SK-N-SH (cell line): ENCODE data around the gene KASH5. TPM values are rescaled to one million over a fixed set of nuclear protein-coding genes. Genes with fewer than 3 reads are reported as not detected.

Experiments used
- CTCF ChIA-PET: fragments of 300-600, 350-600 bp; formaldehyde crosslinking; extraction: SDS; loops from one replicate; lab custom pipeline; 2021; lab: Yijun Ruan, JAX
- POLR2A ChIA-PET: fragments of 350-600 bp; sonication (Branson Sonifier 250); formaldehyde crosslinking; extraction: SDS; loops from one replicate; lab custom pipeline; 2020; ENCODE audit warnings: antibody characterized with exemption, inconsistent platforms; lab: Yijun Ruan, JAX
- DNase-seq: peaks from one replicate; pipeline ENCODE4 v3.0.0; 2012
- H2AFZ ChIP-seq: fragments of 200-600 bp; sonication (generic); 2 replicates; pipeline ENCODE4 v1.8.1; 2016; ENCODE audit warnings: antibody characterized with exemption, mild to moderate bottlenecking, low read depth
- H3F3A ChIP-seq: fragments of 200-600 bp; sonication (generic); replicated peaks from 2 replicates; pipeline ENCODE3; 2016; ENCODE audit warnings: antibody characterized with exemption, mild to moderate bottlenecking; ENCODE audit not compliant: insufficient read depth
- H3K27ac ChIP-seq, 2 experiments: fragments of 200-500 bp in 1 of 2; fragments of 200-600 bp in 1 of 2; sonication (Bioruptor generic) in 1 of 2; sonication (generic), shearing (Covaris generic) in 1 of 2; 2 replicates each; pipeline versions ENCODE4 v1.5.1 to v1.6.1; 2014 to 2016; ENCODE audit warnings: low read depth in 2 of 2, inconsistent platforms in 1 of 2, low read length in 1 of 2, mild to moderate bottlenecking in 1 of 2, mixed read lengths in 1 of 2
- H3K27me3 ChIP-seq: fragments of 200-600 bp; sonication (generic), shearing (Covaris generic); 2 replicates; pipeline ENCODE4 v1.6.1; 2016; ENCODE audit warnings: mixed run types; ENCODE audit not compliant: insufficient read depth
- H3K36me3 ChIP-seq, 2 experiments: fragments of 200-500 bp in 1 of 2; fragments of 200-600 bp in 1 of 2; sonication (Bioruptor generic) in 1 of 2; sonication (generic) in 1 of 2; replicated peaks in 1 of 2; 2 replicates each; pipeline versions ENCODE3 to v1.5.1; 2014 to 2016; ENCODE audit warnings: low read length in 1 of 2, mild to moderate bottlenecking in 1 of 2; ENCODE audit not compliant: insufficient read depth in 2 of 2, control insufficient read depth in 1 of 2
- H3K4me1 ChIP-seq, 2 experiments: fragments of 200-500 bp in 1 of 2; fragments of 200-600 bp in 1 of 2; sonication (Bioruptor generic) in 1 of 2; sonication (generic), shearing (Covaris generic) in 1 of 2; 2 replicates each; pipeline versions ENCODE4 v1.5.1 to v1.6.1; 2014 to 2016; ENCODE audit warnings: low read depth in 1 of 2, low read length in 1 of 2, mixed run types in 1 of 2; ENCODE audit not compliant: insufficient read depth in 2 of 2, control insufficient read depth in 1 of 2
- H3K4me2 ChIP-seq: fragments of 200-600 bp; sonication (generic), shearing (Covaris generic); 2 replicates; pipeline ENCODE4 v1.6.1; 2017; ENCODE audit warnings: mixed run types
- H3K4me3 ChIP-seq, 2 experiments: fragments of 200-500 bp in 1 of 2; fragments of 200-600 bp in 1 of 2; sonication (Bioruptor generic) in 1 of 2; sonication (generic), shearing (Covaris generic) in 1 of 2; 2 replicates each; pipeline versions ENCODE4 v1.5.1 to v1.8.1; 2014 to 2016; ENCODE audit warnings: low read depth in 2 of 2, inconsistent platforms in 1 of 2, low read length in 1 of 2, mild to moderate bottlenecking in 1 of 2, mixed read lengths in 1 of 2, moderate library complexity in 1 of 2
- H3K79me2 ChIP-seq: fragments of 200-600 bp; sonication (generic); 2 replicates; pipeline ENCODE4 v1.8.1; 2017; ENCODE audit warnings: mild to moderate bottlenecking; ENCODE audit not compliant: insufficient read depth
- H3K9ac ChIP-seq: fragments of 200-600 bp; sonication (generic); 2 replicates; pipeline ENCODE4 v1.6.1; 2017; ENCODE audit warnings: mixed run types
- H3K9me2 ChIP-seq: fragments of 200-600 bp; sonication (generic); 2 replicates; pipeline ENCODE4 v1.6.1; 2017; ENCODE audit warnings: mixed run types
- H3K9me3 ChIP-seq: fragments of 200-600 bp; sonication (generic); 2 replicates; pipeline ENCODE4 v1.6.1; 2017; ENCODE audit warnings: mixed run types, mild to moderate bottlenecking, moderate library complexity
- H4K20me1 ChIP-seq: fragments of 200-600 bp; sonication (generic); 2 replicates; pipeline ENCODE4 v1.6.1; 2017; ENCODE audit warnings: mild to moderate bottlenecking, mixed run types; ENCODE audit not compliant: insufficient read depth
- CHD2 ChIP-seq: fragments of 150-350 bp; IDR thresholded peaks from 2 replicates; pipeline ENCODE4 v1.6.1; 2018; ENCODE audit warnings: low read length; ENCODE audit not compliant: partially characterized antibody
- CTCF ChIP-seq: fragments of 200-600 bp; sonication (generic); IDR thresholded peaks from 2 replicates; pipeline ENCODE4 v1.6.1; 2017; ENCODE audit warnings: antibody characterized with exemption, mild to moderate bottlenecking, moderate library complexity
- ELF1 ChIP-seq: IDR thresholded peaks from 2 replicates; pipeline ENCODE4 v1.4.0; 2012
- EZH2phosphoT487 ChIP-seq: fragments of 200-600 bp; sonication (generic); IDR thresholded peaks from 2 replicates; pipeline ENCODE4 v1.6.1; 2017; ENCODE audit warnings: low read depth, mixed run types, mild to moderate bottlenecking, antibody characterized with exemption, moderate library complexity, borderline replicate concordance
- FOSL2 ChIP-seq: IDR thresholded peaks from 2 replicates; pipeline ENCODE4 v1.4.0; 2012; ENCODE audit warnings: low read depth, mild to moderate bottlenecking, moderate library complexity, borderline replicate concordance
- FOXM1 ChIP-seq: IDR thresholded peaks from 2 replicates; pipeline ENCODE4 v1.4.0; 2012; ENCODE audit warnings: low read depth, mild to moderate bottlenecking
- GABPA ChIP-seq: IDR thresholded peaks from 2 replicates; pipeline ENCODE4 v1.4.0; 2012; ENCODE audit warnings: low read depth, mild to moderate bottlenecking
- IRF3 ChIP-seq: fragments of 150-350 bp; IDR thresholded peaks from 2 replicates; pipeline ENCODE4 v1.6.1; 2016; ENCODE audit warnings: mild to moderate bottlenecking, low read depth, low read length
- NRF1 ChIP-seq: IDR thresholded peaks from 2 replicates; pipeline ENCODE4 v1.6.1; 2012; ENCODE audit warnings: low read depth, mild to moderate bottlenecking, low read length
- POLR2AphosphoS5 ChIP-seq: IDR thresholded peaks from 2 replicates; pipeline ENCODE4 v1.6.1; 2012; ENCODE audit warnings: low read depth, low read length
- RAD21 ChIP-seq: IDR thresholded peaks from 2 replicates; pipeline ENCODE4 v1.6.1; 2012; ENCODE audit warnings: mild to moderate bottlenecking, low read length
- RFX5 ChIP-seq: IDR thresholded peaks from 2 replicates; pipeline ENCODE4 v1.6.1; 2012; ENCODE audit warnings: mild to moderate bottlenecking, improper control_type of control experiment, low read length
- RXRA ChIP-seq: IDR thresholded peaks from 2 replicates; pipeline ENCODE4 v1.4.0; 2012; ENCODE audit warnings: low read depth, mild to moderate bottlenecking, borderline replicate concordance
- WGBS: methylation state at CpG from one replicate; pipeline ENCODE4 v1.1.6; 2017; ENCODE audit warnings: low lambda C conversion rate; 5-methylcytosine and 5-hydroxymethylcytosine counted together
- polyA plus RNA-seq, 3 experiments: library from polyadenylated mRNA; depleted of rRNA; stranded (reverse); fragments of >200 nt; gene quantifications; 2 replicates each; pipeline ENCODE4 v1.2.3, GENCODE V29; 2012
- TF ChIP-seq, protein P1 (sequence below): IDR thresholded peaks from 2 replicates; pipeline ENCODE4 v1.6.1; 2012; ENCODE audit warnings: mild to moderate bottlenecking, low read depth, low read length, moderate library complexity
- TF ChIP-seq, protein P2 (sequence below): IDR thresholded peaks from 2 replicates; pipeline ENCODE4 v1.4.0; 2012; ENCODE audit warnings: low read depth

The KASH5 gene
- polyA plus RNA-seq, 1 of the 3 experiments (the other 2 are of a cell fraction): 0.20 TPM

DNA sequence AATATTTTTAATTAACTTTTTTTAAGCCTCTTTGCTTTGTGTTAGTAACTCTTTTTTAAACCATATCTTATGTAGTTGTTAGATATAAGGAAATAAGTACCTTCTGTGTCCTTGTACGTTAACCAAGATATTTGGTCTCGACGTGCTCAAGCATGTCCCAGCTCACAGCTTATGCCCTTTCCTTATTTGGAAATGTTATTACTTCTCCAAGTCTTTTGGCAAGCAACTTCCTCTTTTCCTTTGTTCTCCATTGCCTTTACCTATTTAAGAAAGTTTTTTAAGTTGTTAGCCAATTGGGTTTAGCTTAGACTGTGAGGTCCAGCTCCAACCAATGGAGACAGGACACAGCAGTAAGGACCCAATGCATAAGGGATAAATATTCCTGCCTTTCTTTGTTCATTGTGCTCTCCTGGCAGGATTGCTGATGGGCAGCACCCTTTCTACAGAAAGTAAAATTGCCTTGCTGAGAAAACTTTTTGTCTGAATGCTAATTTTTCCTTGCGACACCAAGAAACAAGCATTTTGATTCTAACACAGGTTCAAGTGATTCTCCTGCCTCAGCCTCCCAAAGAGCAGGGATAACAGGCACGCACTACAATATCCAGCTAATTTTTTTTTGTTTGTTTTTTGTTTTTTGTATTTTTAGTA, 19.2 kb upstream of the KASH5 start:
- no peaks in the 10 kb centered on the region for H3K36me3 ChIP-seq
- DNase-seq: no peak
- H3K4me3 ChIP-seq: no peak overlapping the region
- TF ChIP-seq IRF3 (no peak), RAD21 (no peak), EZH2phosphoT487 (no peak), GABPA (no peak), POLR2AphosphoS5 (no peak), ELF1 (no peak)
- TF ChIP-seq, protein P1, sequence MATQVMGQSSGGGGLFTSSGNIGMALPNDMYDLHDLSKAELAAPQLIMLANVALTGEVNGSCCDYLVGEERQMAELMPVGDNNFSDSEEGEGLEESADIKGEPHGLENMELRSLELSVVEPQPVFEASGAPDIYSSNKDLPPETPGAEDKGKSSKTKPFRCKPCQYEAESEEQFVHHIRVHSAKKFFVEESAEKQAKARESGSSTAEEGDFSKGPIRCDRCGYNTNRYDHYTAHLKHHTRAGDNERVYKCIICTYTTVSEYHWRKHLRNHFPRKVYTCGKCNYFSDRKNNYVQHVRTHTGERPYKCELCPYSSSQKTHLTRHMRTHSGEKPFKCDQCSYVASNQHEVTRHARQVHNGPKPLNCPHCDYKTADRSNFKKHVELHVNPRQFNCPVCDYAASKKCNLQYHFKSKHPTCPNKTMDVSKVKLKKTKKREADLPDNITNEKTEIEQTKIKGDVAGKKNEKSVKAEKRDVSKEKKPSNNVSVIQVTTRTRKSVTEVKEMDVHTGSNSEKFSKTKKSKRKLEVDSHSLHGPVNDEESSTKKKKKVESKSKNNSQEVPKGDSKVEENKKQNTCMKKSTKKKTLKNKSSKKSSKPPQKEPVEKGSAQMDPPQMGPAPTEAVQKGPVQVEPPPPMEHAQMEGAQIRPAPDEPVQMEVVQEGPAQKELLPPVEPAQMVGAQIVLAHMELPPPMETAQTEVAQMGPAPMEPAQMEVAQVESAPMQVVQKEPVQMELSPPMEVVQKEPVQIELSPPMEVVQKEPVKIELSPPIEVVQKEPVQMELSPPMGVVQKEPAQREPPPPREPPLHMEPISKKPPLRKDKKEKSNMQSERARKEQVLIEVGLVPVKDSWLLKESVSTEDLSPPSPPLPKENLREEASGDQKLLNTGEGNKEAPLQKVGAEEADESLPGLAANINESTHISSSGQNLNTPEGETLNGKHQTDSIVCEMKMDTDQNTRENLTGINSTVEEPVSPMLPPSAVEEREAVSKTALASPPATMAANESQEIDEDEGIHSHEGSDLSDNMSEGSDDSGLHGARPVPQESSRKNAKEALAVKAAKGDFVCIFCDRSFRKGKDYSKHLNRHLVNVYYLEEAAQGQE: no peak
- TF ChIP-seq, protein P2, sequence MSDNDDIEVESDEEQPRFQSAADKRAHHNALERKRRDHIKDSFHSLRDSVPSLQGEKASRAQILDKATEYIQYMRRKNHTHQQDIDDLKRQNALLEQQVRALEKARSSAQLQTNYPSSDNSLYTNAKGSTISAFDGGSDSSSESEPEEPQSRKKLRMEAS: no peak
- TF ChIP-seq, all 33 proteins: peak for 0
- WGBS: 18% methylated on average over 5 of the region's 5 CpGs
- Histone ChIP-seq H3K27me3 (no peaks in the 10 kb centered on the region; the same call in 1 of the 2 replicates), H3K4me1 (no peaks in the 10 kb centered on the region), H3K9me3 (no peaks in the 10 kb centered on the region), H3F3A (no peaks in the 10 kb centered on the region), H3K9ac (no peak overlapping the region), H3K4me2 (no peak overlapping the region), H3K27ac (no peak overlapping the region), H4K20me1 (no peaks in the 10 kb centered on the region), H2AFZ (no peak overlapping the region), H3K9me2 (no peaks in the 10 kb centered on the region), H3K79me2 (no peaks in the 10 kb centered on the region)
- POLR2A ChIA-PET: no interaction called here
- CTCF ChIA-PET: no interaction called here

DNA sequence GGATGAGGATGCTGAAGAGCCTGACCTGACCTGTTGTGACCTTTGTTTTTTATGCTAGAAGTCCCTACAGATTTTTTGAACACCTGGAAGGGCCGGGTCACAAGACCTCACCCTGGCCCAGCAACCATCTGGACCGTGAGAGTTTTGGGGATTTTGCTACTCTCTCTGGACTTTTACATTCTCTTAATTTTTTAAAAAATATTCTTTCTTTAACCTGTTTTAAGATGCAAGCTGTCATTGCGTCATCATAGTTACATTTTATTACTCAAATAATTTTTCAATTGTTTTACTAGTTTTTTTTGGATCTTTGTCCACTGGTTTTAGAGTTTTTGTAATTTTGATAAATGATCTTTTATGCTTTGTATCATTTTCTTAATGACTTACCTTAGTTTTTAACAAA, 16.9 kb upstream of the KASH5 start:
- Histone ChIP-seq H3F3A (no peaks in the 10 kb centered on the region), H2AFZ (no peak overlapping the region), H4K20me1 (no peaks in the 10 kb centered on the region), H3K9me3 (no peaks in the 10 kb centered on the region), H3K36me3 (no peaks in the 10 kb centered on the region), H3K4me2 (no peak overlapping the region), H3K79me2 (no peaks in the 10 kb centered on the region), H3K9me2 (no peaks in the 10 kb centered on the region), H3K27ac (no peak overlapping the region), H3K4me3 (no peak overlapping the region), H3K4me1 (no peaks in the 10 kb centered on the region), H3K27me3 (peaks cover 18% of the 10 kb centered on the region; the same call in 1 of the 2 replicates), H3K9ac (no peak overlapping the region)
- no peak for DNase-seq
- ChIA-PET CTCF (interaction anchor here (3.1 kb wide), 1 partner anchor 21 kb away, joined by 10 read pairs; no protein-coding TSS in a partner anchor), POLR2A (no interaction called here)
- WGBS: 12% methylated on average over 3 of the region's 3 CpGs
- no peak for TF ChIP-seq NRF1
- no peak for TF ChIP-seq GABPA
- TF ChIP-seq, protein P1: no peak
- TF ChIP-seq CTCF: no peak
- no peak for TF ChIP-seq RFX5
- TF ChIP-seq FOXM1: no peak
- TF ChIP-seq CHD2: no peak
- no peak for TF ChIP-seq FOSL2
- TF ChIP-seq RXRA: no peak
